Occipital lobe (tissue), 2 donors: ENCODE results near the gene KLK10. TPM values are rescaled to one million over a fixed set of nuclear protein-coding genes. Genes with fewer than 3 reads are reported as not detected.

ENCODE experiments used
- DNase-seq: peaks from one replicate; lab custom pipeline; 2025; lab: John Stamatoyannopoulos, UW
- total RNA-seq: library from RNA; depleted of rRNA; stranded (reverse); fragments of >200 nt; gene quantifications from one replicate; pipeline ENCODE4 v1.2.3, GENCODE V29; 2014

KLK10 gene
- total RNA-seq, 1 donor from 2014 or later, result not detected

DNA sequence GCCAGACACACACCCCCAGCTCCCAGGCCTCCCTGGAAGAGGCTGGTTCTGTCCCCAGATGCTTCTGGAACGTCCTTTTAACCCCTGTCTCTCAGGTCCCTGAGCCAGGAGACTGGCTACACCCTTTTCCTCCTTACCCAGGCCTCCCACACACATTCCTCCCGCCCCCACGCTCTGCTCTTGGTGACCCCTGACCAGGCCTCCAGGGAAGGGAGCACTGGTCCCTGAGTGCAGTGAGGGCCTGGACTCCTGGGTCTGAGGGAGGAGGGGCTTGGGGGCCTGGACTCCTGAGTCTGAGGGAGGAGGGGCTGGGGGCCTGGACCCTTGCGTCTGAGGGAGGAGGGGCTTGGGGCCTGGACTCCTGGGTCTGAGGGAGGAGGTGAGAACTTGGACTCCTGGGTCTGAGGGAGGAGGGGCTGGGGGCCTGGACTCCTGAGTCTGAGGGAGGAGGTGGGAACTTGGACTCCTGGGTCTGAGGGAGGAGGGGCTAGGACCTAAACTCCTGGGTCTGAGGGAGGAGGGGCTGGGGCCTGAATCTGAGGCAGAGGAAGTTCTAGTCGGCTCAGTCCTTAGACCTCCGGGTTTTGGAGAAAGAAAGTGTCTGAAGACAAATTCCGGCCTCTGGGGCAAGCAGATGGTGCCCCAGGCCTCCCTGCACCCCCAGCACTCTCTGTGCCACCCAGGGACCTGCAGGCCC is 50.6 kb downstream of the KLK10 start:
- DNase-seq, result no peak

DNA sequence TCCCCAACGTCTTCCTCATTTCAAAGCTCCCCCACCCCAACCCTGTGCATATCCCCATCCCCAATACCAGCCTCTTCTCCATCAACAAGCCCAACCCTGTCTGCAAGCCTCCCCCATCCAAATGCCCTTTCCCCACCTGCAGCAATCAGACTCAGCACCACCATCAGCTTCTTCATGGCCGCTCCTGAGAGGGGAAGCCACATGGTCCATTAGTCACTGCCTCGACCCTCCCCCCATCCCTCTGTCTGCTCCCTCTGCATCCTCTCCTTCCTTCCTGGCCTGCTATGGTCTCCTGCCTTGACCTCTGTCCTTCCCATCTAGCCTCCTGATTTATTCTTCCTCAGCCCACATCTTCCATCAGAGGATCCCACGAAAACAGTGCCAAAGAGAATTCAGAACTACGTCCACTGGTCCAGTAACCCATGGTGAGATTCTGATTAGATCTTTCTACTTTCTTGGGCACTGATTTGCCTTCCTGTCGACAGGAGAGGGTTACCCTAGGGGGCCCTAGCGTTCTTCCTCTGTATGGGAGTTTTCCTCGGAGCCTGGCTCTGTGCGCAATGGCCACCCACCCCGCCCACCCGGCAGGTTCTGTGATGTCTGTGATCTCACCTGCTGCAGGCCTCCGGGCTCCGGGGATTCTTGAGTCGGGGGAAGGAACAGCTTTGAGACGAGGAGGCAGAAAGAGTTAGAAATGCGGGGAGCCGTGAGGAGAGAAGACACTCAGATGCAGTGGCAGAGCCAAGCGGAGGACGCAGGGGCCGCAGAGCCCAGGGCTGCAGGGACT is 51.4 kb downstream of the KLK10 start:
- no peak for DNase-seq

DNA sequence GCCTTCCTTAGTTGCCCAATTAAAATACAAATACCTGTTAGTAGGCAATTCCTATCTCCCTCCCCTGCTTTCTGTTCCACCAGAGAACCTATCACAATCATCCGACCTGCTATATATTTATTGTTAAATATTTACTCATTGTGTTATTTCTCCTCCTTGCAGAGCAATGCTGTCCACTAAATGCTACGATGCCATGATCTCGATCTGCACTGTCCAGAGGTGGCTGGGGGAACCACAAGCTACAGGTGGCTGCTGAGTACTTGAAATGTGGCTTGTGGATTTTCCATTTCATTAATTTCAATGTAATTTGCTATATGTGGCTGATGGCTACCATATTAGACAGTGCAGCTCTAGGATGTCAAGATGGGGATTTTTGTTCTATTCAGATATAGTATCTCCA is 55.2 kb downstream of the KLK10 start:
- no peak for DNase-seq

DNA sequence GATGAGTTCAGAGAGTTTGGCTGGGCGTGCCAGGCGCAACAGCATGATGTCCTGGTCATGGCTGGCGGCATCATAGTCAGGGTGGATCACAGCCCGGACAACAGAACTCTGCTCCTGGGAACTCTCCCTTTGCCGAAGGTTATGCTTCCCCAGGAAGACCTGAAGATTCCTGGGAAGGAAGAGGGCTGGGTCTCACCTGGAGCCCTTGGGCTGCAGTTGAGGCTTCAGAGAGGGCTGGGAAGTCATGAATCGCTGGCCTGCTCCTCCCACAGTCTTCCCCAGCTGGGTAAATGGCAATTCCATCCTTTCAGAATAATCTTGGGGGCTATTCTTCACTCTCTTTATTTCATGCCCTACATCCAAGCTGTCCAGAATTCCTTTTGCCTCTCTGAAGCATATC is 56.1 kb downstream of the KLK10 start:
- DNase-seq, result no peak

Other genes with a start within 250 kb of the KLK10 start
- not detected for gene GPR32, start 249.2 kb downstream of the KLK10 start, total RNA-seq
- gene ACP4, start 229.3 kb downstream of the KLK10 start, total RNA-seq, result not detected
- not detected for gene KLK1, start 195.9 kb downstream of the KLK10 start, total RNA-seq
- gene KLK15, start 186.1 kb downstream of the KLK10 start, total RNA-seq, result not detected
- gene KLK3, start 164.8 kb downstream of the KLK10 start, total RNA-seq, result not detected
- not detected for gene KLK2, start 146.3 kb downstream of the KLK10 start, total RNA-seq
- gene KLK4, start 108.3 kb downstream of the KLK10 start, total RNA-seq, result not detected
- gene KLK5, start 66.7 kb downstream of the KLK10 start, total RNA-seq, result not detected
- not detected for gene KLK6, start 50.1 kb downstream of the KLK10 start, total RNA-seq
- not detected for gene KLK7, start 35.8 kb downstream of the KLK10 start, total RNA-seq
- gene KLK8, start 18.1 kb downstream of the KLK10 start, total RNA-seq, result not detected
- not detected for gene KLK11, start 6.9 kb upstream of the KLK10 start, total RNA-seq
- not detected for gene KLK12, start 15.3 kb upstream of the KLK10 start, total RNA-seq
- not detected for gene KLK13, start 45.4 kb upstream of the KLK10 start, total RNA-seq
- gene KLK14, start 63.2 kb upstream of the KLK10 start, total RNA-seq, result not detected
- 4.5 TPM for gene CTU1, start 88.7 kb upstream of the KLK10 start, total RNA-seq
- gene SIGLEC9, start 105.2 kb upstream of the KLK10 start, total RNA-seq, result 0.78 TPM
- gene SIGLEC7, start 122.6 kb upstream of the KLK10 start, total RNA-seq, result 0.16 TPM
- gene CD33, start 205.4 kb upstream of the KLK10 start, total RNA-seq, result 0.16 TPM
- not detected for gene SIGLECL1, start 231.4 kb upstream of the KLK10 start, total RNA-seq